ENCODE measurements around the gene KAZN. TPM values are rescaled to one million over a fixed set of nuclear protein-coding genes. Genes with fewer than 3 reads are reported as not detected.

KAZN gene
- total RNA-seq, 2 experiments from 2014 or later: 0.22 to 0.55 TPM

- no peak for TF ChIP-seq CTCF (IDR thresholded peaks at IDR 0.05)
- H3K36me3 Mint-ChIP-seq (ENCODE audit: low read depth): no peaks in the 10 kb centered on the region
- no peak for ATAC-seq (ENCODE audit: poor library complexity)
- Histone ChIP-seq H3K27ac (ENCODE audit: low read depth in 1 of 2, low read length in 2 of 2) (no peak overlapping the region), H3K4me1 (ENCODE audit: insufficient read depth, low read length) (peaks cover 9% of the 10 kb centered on the region), H3K27me3 (ENCODE audit: control insufficient read depth in 1 of 2, insufficient read depth in 2 of 2, low read length in 2 of 2) (peaks cover 12 to 18% of the 10 kb centered on the region in 2 experiments), H3K4me3 (ENCODE audit: low read length) (no peak overlapping the region), H3K9me3 (ENCODE audit: control insufficient read depth in 1 of 2, insufficient read depth in 1 of 2, low read length in 2 of 2) (peaks cover 0 to 6% of the 10 kb centered on the region in 2 experiments), H3K36me3 (ENCODE audit: insufficient read depth, low read length) (no peaks in the 10 kb centered on the region)
- no peaks in the 10 kb centered on the region for H3K9me3 Mint-ChIP-seq
- intact Hi-C loops (cut with DNase I, micrococcal nuclease): no loop called here
- ChIA-PET POLR2A (no interaction called here), CTCF (no interaction called here)
- H3K27ac Mint-ChIP-seq: no peak overlapping the region
- no peak overlapping the region for H3K4me3 Mint-ChIP-seq
- H3K27me3 Mint-ChIP-seq: peaks cover 35% of the 10 kb centered on the region
- DNase-seq: no peak
- H3K4me1 Mint-ChIP-seq (ENCODE audit: low read depth): peaks cover 14% of the 10 kb centered on the region
These were observed 506.3 kb downstream of the KAZN start for GRCh38 chr1:15104768-15105167.

- ChIA-PET CTCF (no interaction called here), POLR2A (no interaction called here)
- Histone ChIP-seq H3K4me3 (ENCODE audit: low read length) (no peak overlapping the region), H3K9me3 (ENCODE audit: control insufficient read depth in 1 of 2, insufficient read depth in 1 of 2, low read length in 2 of 2) (peaks cover 0 to 6% of the 10 kb centered on the region in 2 experiments), H3K36me3 (ENCODE audit: insufficient read depth, low read length) (no peaks in the 10 kb centered on the region), H3K4me1 (ENCODE audit: insufficient read depth, low read length) (no peaks in the 10 kb centered on the region), H3K27ac (ENCODE audit: low read depth in 1 of 2, low read length in 2 of 2) (no peak overlapping the region), H3K27me3 (ENCODE audit: control insufficient read depth in 1 of 2, insufficient read depth in 2 of 2, low read length in 2 of 2) (peaks cover 0 to 3% of the 10 kb centered on the region in 2 experiments)
- Mint-ChIP-seq H3K4me1 (ENCODE audit: low read depth) (no peaks in the 10 kb centered on the region), H3K27me3 (peaks cover 17% of the 10 kb centered on the region), H3K9me3 (no peaks in the 10 kb centered on the region), H3K4me3 (no peak overlapping the region), H3K27ac (no peak overlapping the region), H3K36me3 (ENCODE audit: low read depth) (no peaks in the 10 kb centered on the region)
- TF ChIP-seq CTCF (IDR thresholded peaks at IDR 0.05): no peak
- DNase-seq (no peak), ATAC-seq (ENCODE audit: poor library complexity) (no peak)
- intact Hi-C loops (cut with DNase I, micrococcal nuclease): no loop called here
These were observed 508.1 kb downstream of the KAZN start for GRCh38 chr1:15106608-15107007.

GRCh38 chr1:15107058-15107687, 508.7 kb downstream of the KAZN start:
- H3K27ac Mint-ChIP-seq: no peak overlapping the region
- no peak for TF ChIP-seq CTCF (IDR thresholded peaks at IDR 0.05)
- Histone ChIP-seq H3K4me1 (ENCODE audit: insufficient read depth, low read length) (peaks cover 1% of the 10 kb centered on the region), H3K4me3 (ENCODE audit: low read length) (no peak overlapping the region), H3K27ac (ENCODE audit: low read depth in 1 of 2, low read length in 2 of 2) (no peak overlapping the region), H3K36me3 (ENCODE audit: insufficient read depth, low read length) (no peaks in the 10 kb centered on the region), H3K9me3 (ENCODE audit: control insufficient read depth in 1 of 2, insufficient read depth in 1 of 2, low read length in 2 of 2) (peaks cover 0 to 6% of the 10 kb centered on the region in 2 experiments), H3K27me3 (ENCODE audit: control insufficient read depth in 1 of 2, insufficient read depth in 2 of 2, low read length in 2 of 2) (no peaks in the 10 kb centered on the region)
- H3K27me3 Mint-ChIP-seq: peaks cover 13% of the 10 kb centered on the region
- intact Hi-C loops (cut with DNase I, micrococcal nuclease): no loop called here
- no peak overlapping the region for H3K4me3 Mint-ChIP-seq
- POLR2A ChIA-PET: no interaction called here
- ATAC-seq (ENCODE audit: poor library complexity) (no peak), DNase-seq (no peak)
- H3K36me3 Mint-ChIP-seq (ENCODE audit: low read depth): no peaks in the 10 kb centered on the region
- CTCF ChIA-PET: interaction anchor here (1.5 kb wide), 1 partner anchor 21 kb away, joined by 4 read pairs; no protein-coding TSS in a partner anchor
- no peaks in the 10 kb centered on the region for H3K9me3 Mint-ChIP-seq
- H3K4me1 Mint-ChIP-seq (ENCODE audit: low read depth): no peaks in the 10 kb centered on the region

Measured in CD4-positive, alpha-beta T cell (primary cell).